HepG2 (cell line): ENCODE measurements around the gene SPINT4. TPM values are rescaled to one million over a fixed set of nuclear protein-coding genes. Genes with fewer than 3 reads are reported as not detected.

Experiments
- ATAC-seq: fragments of 200-7000 bp; cut with Tn5 transposase; 3 replicates; pipeline ENCODE4 v1.9.1; 2020; ENCODE audit warnings: mild to moderate bottlenecking, moderate library complexity
- BruUV-seq: library from RNA; stranded (reverse); fragments of 400-500 nt; replicated peaks from 2 replicates; lab custom pipeline; 2021; lab: Mats Ljungman, UMichigan
- CTCF ChIA-PET: fragments of 300-600 bp; formaldehyde crosslinking; extraction: SDS; loops from one replicate; lab custom pipeline; 2021; ENCODE audit warnings: low total read pairs, inconsistent platforms, low intra/inter-chr PET ratio; lab: Yijun Ruan, JAX
- POLR2A ChIA-PET: fragments of 350-600 bp; sonication (Branson Sonifier 250); formaldehyde crosslinking; loops from one replicate; lab custom pipeline; 2020; ENCODE audit warnings: antibody characterized with exemption, inconsistent platforms; lab: Yijun Ruan, JAX
- DNase-seq: peaks from one replicate; pipeline ENCODE4 v3.0.0-alpha.2; 2015; ENCODE audit warnings: low spot score
- FAIRE-seq: peaks from 3 replicates; lab custom pipeline; 2011; peaks lifted over from hg19 to GRCh38; lab: Jason Lieb, UNC
- H2AFZ ChIP-seq: one replicate; pipeline ENCODE4 v1.6.1; 2011; ENCODE audit warnings: low read length, inconsistent platforms
- H3K27ac ChIP-seq: fragments of 300-600 bp; 3 replicates; pipeline ENCODE4 v1.8.0; 2011; ENCODE audit warnings: mixed run types, mild to moderate bottlenecking, mixed read lengths, low read length, inconsistent platforms; ENCODE audit not compliant: insufficient read depth; ENCODE audit errors: extremely low read length
- H3K27me3 ChIP-seq, 2 experiments: fragments of 200-600 bp in 1 of 2; 2 replicates in 1 of 2; 3 replicates in 1 of 2; pipeline versions ENCODE4 v1.6.0 to v1.8.0; 2011; ENCODE audit warnings: low read length in 2 of 2, mild to moderate bottlenecking in 2 of 2, moderate library complexity in 2 of 2, inconsistent platforms in 1 of 2; ENCODE audit not compliant: insufficient read depth in 2 of 2, control insufficient read depth in 1 of 2
- H3K36me3 ChIP-seq, 2 experiments: fragments of 200-600 bp in 1 of 2; replicated peaks in 1 of 2; 2 replicates in 1 of 2; 3 replicates in 1 of 2; pipeline versions ENCODE4 v1.5.1 to v1.8.0; 2011; ENCODE audit warnings: low read length in 2 of 2, inconsistent platforms in 1 of 2; ENCODE audit not compliant: insufficient read depth in 2 of 2, control insufficient read depth in 1 of 2
- H3K4me1 ChIP-seq: 2 replicates; pipeline ENCODE4 v1.5.1; 2012; ENCODE audit warnings: low read length, inconsistent platforms; ENCODE audit not compliant: insufficient read depth
- H3K4me2 ChIP-seq: 2 replicates; pipeline ENCODE4 v1.6.0; 2011; ENCODE audit warnings: low read depth, low read length, inconsistent platforms
- H3K4me3 ChIP-seq, 3 experiments: fragments of 200-600 bp in 1 of 3; sonication (generic), shearing (Covaris generic) in 1 of 3; replicated peaks in 1 of 3; 2 replicates each; pipeline ENCODE4 v1.5.1; 2011 to 2016; ENCODE audit warnings: low read length in 3 of 3, inconsistent platforms in 2 of 3, low read depth in 2 of 3, mild to moderate bottlenecking in 2 of 3, control low read depth in 1 of 3, mixed read lengths in 1 of 3; ENCODE audit not compliant: insufficient read depth in 1 of 3
- H3K79me2 ChIP-seq: one replicate; pipeline ENCODE4 v1.6.1; 2011; ENCODE audit warnings: low read length, inconsistent platforms; ENCODE audit not compliant: insufficient read depth
- H3K9ac ChIP-seq: 2 replicates; pipeline ENCODE4 v1.6.0; 2011; ENCODE audit warnings: mild to moderate bottlenecking, low read depth, low read length, inconsistent platforms; ENCODE audit not compliant: insufficient read depth
- H3K9me3 ChIP-seq: 2 replicates; pipeline ENCODE4 v1.5.1; 2012; ENCODE audit warnings: mild to moderate bottlenecking, low read length
- H4K20me1 ChIP-seq: 2 replicates; pipeline ENCODE4 v1.6.0; 2011; ENCODE audit warnings: inconsistent platforms, mild to moderate bottlenecking, low read length, moderate library complexity; ENCODE audit not compliant: insufficient read depth
- DNMT1 ChIP-seq: sonication (generic); formaldehyde crosslinking; IDR thresholded peaks from 2 replicates; pipeline ENCODE4 v1.5.1; 2020; ENCODE audit warnings: mild to moderate bottlenecking, missing genetic modification reagents
- ELK4 ChIP-seq: sonication (generic); formaldehyde crosslinking; IDR thresholded peaks from 2 replicates; pipeline ENCODE4 v1.9.0; 2021; ENCODE audit warnings: missing genetic modification reagents, borderline replicate concordance
- LBX2 ChIP-seq: sonication (generic); formaldehyde crosslinking; IDR thresholded peaks from 2 replicates; pipeline ENCODE4 v1.5.0; 2020; ENCODE audit warnings: missing genetic modification reagents, mild to moderate bottlenecking, borderline replicate concordance
- RCOR2 ChIP-seq: IDR thresholded peaks from 2 replicates; pipeline ENCODE4 v1.6.1; 2016; ENCODE audit warnings: missing biosample characterization, missing genetic modification reagents
- TFDP2 ChIP-seq: sonication (generic); formaldehyde crosslinking; IDR thresholded peaks from 2 replicates; pipeline ENCODE4 v1.4.0; 2020; ENCODE audit warnings: missing genetic modification reagents
- WIZ ChIP-seq: sonication (generic); formaldehyde crosslinking; IDR thresholded peaks from 2 replicates; pipeline ENCODE4 v1.5.1; 2020; ENCODE audit warnings: mild to moderate bottlenecking, missing genetic modification reagents
- XRCC5 ChIP-seq: fragments of 200-400 bp; formaldehyde crosslinking; optimal IDR thresholded peaks from 2 replicates; pipeline ENCODE3; 2017; ENCODE audit warnings: mild to moderate bottlenecking, low read length
- ZNF12 ChIP-seq: sonication (generic); formaldehyde crosslinking; IDR thresholded peaks from 2 replicates; pipeline ENCODE4 v1.5.0; 2020; ENCODE audit warnings: missing genetic modification reagents
- ZNF350 ChIP-seq: sonication (generic); formaldehyde crosslinking; IDR thresholded peaks from 2 replicates; pipeline ENCODE4 v1.4.0; 2020; ENCODE audit warnings: mild to moderate bottlenecking, low read depth, missing genetic modification reagents, borderline replicate concordance
- ZNF615 ChIP-seq: sonication (generic); formaldehyde crosslinking; IDR thresholded peaks from 2 replicates; pipeline ENCODE4 v1.5.0; 2020; ENCODE audit warnings: mild to moderate bottlenecking, missing genetic modification reagents, borderline replicate concordance
- ZSCAN21 ChIP-seq: sonication (generic); formaldehyde crosslinking; IDR thresholded peaks from 2 replicates; pipeline ENCODE4 v1.8.0; 2022; ENCODE audit warnings: mild to moderate bottlenecking, missing genetic modification reagents, moderate library complexity, borderline replicate concordance
- WGBS: methylation state at CpG from one replicate; pipeline ENCODE4 v1.1.6; 2017; ENCODE audit warnings: low lambda C conversion rate; 5-methylcytosine and 5-hydroxymethylcytosine counted together
- in situ Hi-C: cut with HindIII; loops from 2 replicates; pipeline ENCODE4 v1.10.0; 2017; ENCODE audit warnings: low pct_unique_long_range_greater_than_20kb; ENCODE audit not compliant: extremely low pct_ligation_motif_present
- intact Hi-C: fragments of 100-400 bp; cut with micrococcal nuclease; formaldehyde crosslinking; loops from one replicate; pipeline ENCODE4 v1.10.0; 2022; ENCODE audit not compliant: unreplicated experiment
- polyA plus RNA-seq, 8 experiments: library from polyadenylated mRNA; depleted of rRNA in 3 of 8; stranded (reverse) in 7 of 8; unstranded in 1 of 8; fragments of >200 nt; fragmentation: Illumina TruSeq in 4 of 8; extraction: Trizol in 4 of 8; gene quantifications; 2 replicates each; pipeline versions ENCODE4 v1.2.1 to v1.2.3, GENCODE V29; 2011 to 2016; ENCODE audit warnings: low read depth in 4 of 8, missing spikeins in 1 of 8, mixed read lengths in 1 of 8; ENCODE audit not compliant: insufficient read depth in 1 of 8
- total RNA-seq, 5 experiments: library from RNA; depleted of rRNA; stranded (reverse); fragments of >200 nt; fragmentation: Illumina TruSeq; extraction: Trizol; gene quantifications; 2 replicates each; pipeline ENCODE4 v1.2.3, GENCODE V29; 2016; ENCODE audit warnings: low read depth in 1 of 5
- TF ChIP-seq, protein P1 (sequence below): sonication (generic); formaldehyde crosslinking; IDR thresholded peaks from 2 replicates; pipeline ENCODE4 v1.8.1; 2023; ENCODE audit warnings: mild to moderate bottlenecking, inconsistent platforms, moderate library complexity, missing genetic modification reagents, borderline replicate concordance
- TF ChIP-seq, protein P2 (sequence below): sonication (generic); formaldehyde crosslinking; IDR thresholded peaks from 2 replicates; pipeline ENCODE4 v1.4.0; 2020; ENCODE audit warnings: missing genetic modification reagents

Gene SPINT4
- total and polyA plus RNA-seq, 2 of the 13 experiments (the other 11 are each of a cell fraction or from before 2014, with no cell fraction given), result not detected

DNA sequence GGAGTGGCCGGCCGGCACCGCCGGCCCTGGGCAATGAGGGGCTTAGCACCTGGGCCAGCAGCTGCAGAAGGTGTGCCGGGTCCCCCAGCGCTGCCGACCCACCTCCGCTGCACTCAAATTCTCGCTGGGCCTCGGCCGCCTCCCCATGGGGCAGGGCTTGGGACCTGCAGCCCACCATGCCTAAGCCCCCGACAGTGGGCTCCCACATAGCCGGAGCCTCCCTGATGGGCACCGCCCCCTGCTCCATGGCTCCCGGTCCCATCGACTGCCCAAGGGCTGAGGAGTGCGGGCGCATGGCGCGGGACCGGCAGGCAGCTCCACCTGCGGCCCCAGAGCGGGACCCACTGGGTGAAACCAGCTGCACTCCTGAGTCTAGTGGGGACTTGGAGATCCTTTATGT, 13.8 kb downstream of the SPINT4 start:
- Histone ChIP-seq H3K27ac (no peak overlapping the region), H3K9ac (no peak overlapping the region), H3K4me1 (no peaks in the 10 kb centered on the region), H3K27me3 (no peaks in the 10 kb centered on the region), H3K9me3 (peaks cover 18% of the 10 kb centered on the region), H3K79me2 (no peaks in the 10 kb centered on the region), H3K4me3 (no peak overlapping the region), H3K4me2 (no peak overlapping the region), H3K36me3 (no peaks in the 10 kb centered on the region), H4K20me1 (no peaks in the 10 kb centered on the region), H2AFZ (no peak overlapping the region)
- in situ Hi-C loops, result no loop called here
- intact Hi-C loops, result no loop called here
- no TSS peak for BruUV-seq
- CTCF ChIA-PET, result no interaction called here
- no peak for TF ChIP-seq ZNF350
- no peak for TF ChIP-seq ZSCAN21 (CRISPR knock-in tag)
- TF ChIP-seq LBX2, result no peak
- WGBS, result 70% methylated on average over 19 of the region's 23 CpGs
- POLR2A ChIA-PET, result no interaction called here
- no peak for FAIRE-seq
- no peak; the same call in 2 of the 3 replicates for ATAC-seq
- DNase-seq, result no peak

DNA sequence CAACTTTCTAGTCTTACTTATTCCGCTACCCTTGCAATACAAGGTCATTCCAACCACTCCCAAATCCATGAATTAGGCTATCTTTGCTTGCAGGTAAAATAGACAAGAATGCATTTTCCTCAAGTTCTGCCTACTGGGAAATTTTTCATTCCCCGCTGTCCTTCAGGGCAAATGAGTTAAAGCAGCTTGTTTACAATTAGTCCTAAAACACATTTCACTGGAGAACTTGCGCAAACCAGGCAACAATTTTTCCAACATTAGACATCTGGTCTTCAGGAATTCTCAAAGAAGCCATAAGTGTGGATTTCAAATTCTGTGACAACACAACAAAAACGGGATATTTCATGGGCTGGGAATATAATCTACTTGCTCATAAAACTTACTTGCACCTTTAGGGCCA, 20.4 kb downstream of the SPINT4 start:
- Histone ChIP-seq H3K27ac (no peak overlapping the region), H3K4me3 (no peak overlapping the region), H3K4me2 (no peak overlapping the region), H3K79me2 (no peaks in the 10 kb centered on the region), H4K20me1 (no peaks in the 10 kb centered on the region), H3K36me3 (no peaks in the 10 kb centered on the region), H2AFZ (no peak overlapping the region), H3K9me3 (no peaks in the 10 kb centered on the region), H3K9ac (no peak overlapping the region), H3K27me3 (no peaks in the 10 kb centered on the region; a peak in 1 of 5 replicates), H3K4me1 (no peaks in the 10 kb centered on the region)
- no peak for FAIRE-seq
- intact Hi-C loops, result no loop called here
- ATAC-seq, result no peak
- BruUV-seq, result no TSS peak
- ChIA-PET POLR2A (no interaction called here), CTCF (no interaction called here)
- WGBS, result 26% methylated on average over 4 of the region's 4 CpGs
- in situ Hi-C loops, result no loop called here
- DNase-seq, result no peak
- TF ChIP-seq, protein P1, sequence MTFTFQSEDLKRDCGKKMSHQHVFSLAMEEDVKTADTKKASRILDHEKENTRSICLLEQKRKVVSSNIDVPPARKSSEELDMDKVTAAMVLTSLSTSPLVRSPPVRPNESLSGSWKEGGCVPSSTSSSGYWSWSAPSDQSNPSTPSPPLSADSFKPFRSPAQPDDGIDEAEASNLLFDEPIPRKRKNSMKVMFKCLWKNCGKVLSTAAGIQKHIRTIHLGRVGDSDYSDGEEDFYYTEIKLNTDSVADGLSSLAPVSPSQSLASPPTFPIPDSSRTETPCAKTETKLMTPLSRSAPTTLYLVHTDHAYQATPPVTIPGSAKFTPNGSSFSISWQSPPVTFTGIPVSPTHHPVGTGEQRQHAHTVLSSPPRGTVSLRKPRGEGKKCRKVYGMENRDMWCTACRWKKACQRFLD (CRISPR knock-in tag), result no peak
- TF ChIP-seq ZNF12 (CRISPR knock-in tag) (no peak), WIZ (no peak), DNMT1 (no peak), ELK4 (no peak), RCOR2 (no peak), TFDP2 (no peak), ZNF615 (CRISPR knock-in tag) (no peak), XRCC5 (no peak)
- TF ChIP-seq, protein P2, sequence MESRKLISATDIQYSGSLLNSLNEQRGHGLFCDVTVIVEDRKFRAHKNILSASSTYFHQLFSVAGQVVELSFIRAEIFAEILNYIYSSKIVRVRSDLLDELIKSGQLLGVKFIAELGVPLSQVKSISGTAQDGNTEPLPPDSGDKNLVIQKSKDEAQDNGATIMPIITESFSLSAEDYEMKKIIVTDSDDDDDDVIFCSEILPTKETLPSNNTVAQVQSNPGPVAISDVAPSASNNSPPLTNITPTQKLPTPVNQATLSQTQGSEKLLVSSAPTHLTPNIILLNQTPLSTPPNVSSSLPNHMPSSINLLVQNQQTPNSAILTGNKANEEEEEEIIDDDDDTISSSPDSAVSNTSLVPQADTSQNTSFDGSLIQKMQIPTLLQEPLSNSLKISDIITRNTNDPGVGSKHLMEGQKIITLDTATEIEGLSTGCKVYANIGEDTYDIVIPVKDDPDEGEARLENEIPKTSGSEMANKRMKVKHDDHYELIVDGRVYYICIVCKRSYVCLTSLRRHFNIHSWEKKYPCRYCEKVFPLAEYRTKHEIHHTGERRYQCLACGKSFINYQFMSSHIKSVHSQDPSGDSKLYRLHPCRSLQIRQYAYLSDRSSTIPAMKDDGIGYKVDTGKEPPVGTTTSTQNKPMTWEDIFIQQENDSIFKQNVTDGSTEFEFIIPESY (CRISPR knock-in tag), result no peak
